GM19438 (cell line): ENCODE data around the gene LRRC51.
A peak's percentile ranks its signal among the peaks of the same experiment; 100 is the strongest.
"Not testable (repeated sequence)": the region's sequence is repeated elsewhere in the genome, so short reads cannot be mapped to it uniquely, and the experiment has no call there.

Experiments used
- ATAC-seq: cut with Tn5 transposase; IDR thresholded peaks from one replicate; pipeline ENCODE4 v1.9.1; 2021; ENCODE audit warnings: low read depth; ENCODE audit not compliant: unreplicated experiment

Gene LRRC51

DNA sequence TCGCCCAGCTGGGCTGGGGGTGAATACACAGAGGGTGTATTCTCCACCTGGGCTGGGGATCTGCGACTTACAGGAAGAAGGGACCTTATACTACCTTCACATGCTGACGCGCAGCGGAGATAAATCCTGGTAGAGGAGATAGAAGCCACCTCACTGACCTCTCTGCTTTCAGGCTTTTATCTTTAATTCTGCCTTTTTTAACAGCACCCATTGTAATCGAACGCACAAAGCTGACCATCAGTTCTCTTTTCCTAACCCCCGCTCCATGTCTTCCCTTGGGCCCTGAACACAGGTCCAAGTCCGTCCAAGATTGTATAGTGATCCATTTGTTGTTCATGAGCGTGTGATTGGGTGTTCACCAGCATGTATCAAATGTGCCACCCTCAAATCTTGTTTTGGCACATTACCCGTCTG, 23.1 kb downstream of the LRRC51 start:
- no peak for ATAC-seq

DNA sequence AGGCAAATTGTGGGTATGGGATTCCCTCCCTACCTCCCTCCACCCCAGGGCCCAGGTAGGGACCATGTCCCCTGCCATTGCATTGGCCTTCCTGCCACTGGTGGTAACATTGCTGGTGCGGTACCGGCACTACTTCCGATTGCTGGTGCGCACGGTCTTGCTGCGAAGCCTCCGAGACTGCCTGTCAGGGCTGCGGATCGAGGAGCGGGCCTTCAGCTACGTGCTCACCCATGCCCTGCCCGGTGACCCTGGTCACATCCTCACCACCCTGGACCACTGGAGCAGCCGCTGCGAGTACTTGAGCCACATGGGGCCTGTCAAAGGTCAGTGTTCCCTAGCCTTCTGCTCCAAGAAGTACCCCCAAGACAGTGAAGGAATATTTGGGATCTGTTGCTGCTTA, 25.2 kb downstream of the LRRC51 start, which contains the start of gene TOMT:
Gene TOMT (plus strand): TSS at position 37 of the 400 bp plus-strand sequence. CDS start 28 bp downstream, at position 65.
- no peak for ATAC-seq

DNA sequence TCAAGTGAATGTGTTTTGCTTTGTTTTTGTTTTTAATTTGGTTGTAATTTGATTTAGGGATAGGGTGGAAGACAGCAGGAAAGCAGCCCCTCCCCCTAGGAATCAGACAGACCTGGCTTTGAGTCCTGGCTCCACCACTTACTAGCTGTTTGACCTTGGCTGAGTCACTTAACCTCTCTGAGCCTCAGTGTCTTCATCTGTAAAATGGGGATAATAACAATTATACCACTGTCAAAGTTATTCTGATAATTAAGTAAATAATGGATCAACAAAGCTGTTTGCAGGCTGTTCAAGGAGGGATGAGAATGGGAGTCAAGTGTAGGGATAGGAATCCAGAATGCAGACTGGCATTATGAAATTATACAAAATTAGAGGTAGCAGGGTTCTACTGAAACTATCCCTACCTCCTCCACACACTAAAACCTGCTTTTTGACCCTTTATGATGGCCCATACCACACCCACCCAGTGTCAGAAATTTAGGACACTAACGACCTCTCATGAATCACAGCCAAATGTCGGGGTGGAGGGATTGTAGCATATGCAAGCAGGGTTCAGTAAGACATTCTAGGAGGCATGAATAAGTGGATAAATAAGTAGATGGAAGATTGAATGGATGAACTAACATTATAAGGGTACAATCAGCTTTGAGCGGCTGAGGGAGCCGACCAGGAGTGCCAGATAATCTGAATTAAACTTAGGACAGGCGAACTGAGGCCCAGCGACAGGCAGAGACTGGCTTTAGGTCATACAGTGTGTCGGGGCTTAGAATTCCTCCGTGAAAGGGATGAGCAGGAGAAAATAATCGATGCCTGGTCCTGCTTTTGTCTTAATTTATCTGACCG, 30.9 kb downstream of the LRRC51 start:
- ATAC-seq = peak; percentile 1

DNA sequence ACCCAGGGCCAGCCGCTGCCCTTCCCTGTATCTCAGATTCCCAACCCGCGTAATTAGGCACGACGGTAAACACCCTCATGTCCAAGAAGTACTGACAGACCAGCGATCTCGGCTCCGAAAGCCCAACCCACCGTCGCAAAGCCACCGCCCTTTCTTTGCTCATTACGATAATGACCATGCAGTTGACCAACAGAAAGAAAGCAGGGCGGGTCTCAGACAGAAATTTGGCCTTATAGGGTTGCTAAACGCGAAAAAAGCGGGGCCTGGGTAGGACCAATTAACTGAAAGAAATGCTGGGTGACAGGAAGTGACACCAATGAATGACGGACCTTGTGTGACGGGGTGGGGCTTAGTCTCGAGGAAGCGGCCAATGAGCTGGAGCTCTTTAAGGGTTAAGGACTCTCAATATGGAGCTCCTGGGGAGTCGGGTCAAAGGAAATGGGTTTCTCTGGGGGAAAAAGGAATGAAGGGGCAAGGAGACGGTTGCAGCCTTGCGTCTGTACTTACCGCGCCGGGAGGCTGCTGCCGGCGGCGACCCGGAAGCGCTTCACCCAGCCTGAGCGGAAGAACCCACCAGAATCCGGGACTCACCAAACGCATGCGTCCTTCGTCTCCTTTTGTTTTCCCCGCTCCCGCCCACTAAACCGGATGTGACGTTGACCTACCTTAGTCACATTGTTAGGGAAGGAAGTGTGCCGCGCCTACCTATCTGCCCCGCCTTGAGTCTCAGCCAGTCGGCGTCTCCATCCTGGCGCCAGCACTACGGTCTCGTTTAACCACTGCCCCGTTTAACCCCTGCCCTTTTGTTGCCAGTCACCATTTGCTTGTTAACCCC, 31.7 kb downstream of the LRRC51 start, which contains the start of gene ANAPC15:
Gene ANAPC15 (minus strand): TSS at position 553 of the 835 bp plus-strand sequence. CDS start 1,419 bp downstream, outside the sequence.
- ATAC-seq = peak; percentile 90

DNA sequence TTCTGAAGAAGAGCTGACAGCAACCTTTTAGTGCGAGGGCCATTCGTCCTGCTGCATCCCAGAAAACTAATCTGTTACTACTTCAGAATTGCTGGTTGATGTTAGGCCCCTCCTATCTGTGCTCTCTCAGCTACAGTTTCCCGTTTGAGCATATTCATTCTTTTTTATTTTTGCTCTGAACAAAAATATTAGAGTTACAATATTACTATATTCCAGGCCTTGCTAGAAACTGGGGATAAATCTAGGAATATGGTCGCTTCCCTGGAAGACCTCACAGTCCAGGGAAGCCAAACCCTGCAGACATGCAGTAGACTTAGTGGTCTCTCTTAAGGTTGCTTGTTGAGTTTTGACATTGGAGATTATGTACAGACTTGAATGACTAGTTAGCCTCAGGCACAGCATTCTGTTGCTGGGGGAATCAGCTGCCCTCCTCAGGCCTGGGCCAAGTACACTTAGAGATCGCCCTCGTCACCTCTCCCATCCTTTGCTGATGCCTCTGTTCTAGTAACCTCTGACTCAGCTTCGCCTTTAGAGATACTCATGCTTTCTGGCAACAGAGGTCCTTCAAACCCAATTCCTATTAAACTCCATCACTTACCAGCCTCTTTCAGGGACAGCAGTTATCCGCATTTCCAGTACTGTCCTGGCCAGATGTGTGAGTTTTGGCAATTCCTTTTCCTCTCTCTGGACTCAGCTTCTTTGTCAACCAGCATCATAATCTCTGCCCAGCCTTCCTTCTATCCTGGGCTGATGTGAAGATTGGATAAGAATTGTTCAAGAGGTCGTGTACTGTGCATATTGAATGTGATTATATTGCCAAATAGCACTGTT, 32.5 kb downstream of the LRRC51 start:
- no peak for ATAC-seq

DNA sequence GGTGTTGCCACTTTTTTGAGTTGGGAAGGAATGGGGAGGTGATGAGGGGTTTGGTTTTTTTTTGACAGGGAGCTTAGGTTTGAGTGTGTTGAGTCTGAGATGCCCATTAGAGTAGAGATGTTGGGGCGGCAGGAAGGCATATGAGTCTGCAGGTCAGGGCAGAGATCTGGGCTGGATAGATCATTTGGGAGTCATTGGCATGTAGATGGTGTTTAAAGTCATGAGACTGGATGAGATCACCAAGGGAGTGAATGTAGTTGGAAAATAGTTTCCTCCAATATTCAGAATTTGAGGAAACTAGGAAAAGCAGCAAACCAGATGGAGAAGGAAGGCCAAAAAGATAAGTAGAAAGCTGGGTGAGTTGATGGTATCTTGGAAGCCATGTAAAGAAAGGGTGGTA, 33.9 kb downstream of the LRRC51 start:
- no peak for ATAC-seq

DNA sequence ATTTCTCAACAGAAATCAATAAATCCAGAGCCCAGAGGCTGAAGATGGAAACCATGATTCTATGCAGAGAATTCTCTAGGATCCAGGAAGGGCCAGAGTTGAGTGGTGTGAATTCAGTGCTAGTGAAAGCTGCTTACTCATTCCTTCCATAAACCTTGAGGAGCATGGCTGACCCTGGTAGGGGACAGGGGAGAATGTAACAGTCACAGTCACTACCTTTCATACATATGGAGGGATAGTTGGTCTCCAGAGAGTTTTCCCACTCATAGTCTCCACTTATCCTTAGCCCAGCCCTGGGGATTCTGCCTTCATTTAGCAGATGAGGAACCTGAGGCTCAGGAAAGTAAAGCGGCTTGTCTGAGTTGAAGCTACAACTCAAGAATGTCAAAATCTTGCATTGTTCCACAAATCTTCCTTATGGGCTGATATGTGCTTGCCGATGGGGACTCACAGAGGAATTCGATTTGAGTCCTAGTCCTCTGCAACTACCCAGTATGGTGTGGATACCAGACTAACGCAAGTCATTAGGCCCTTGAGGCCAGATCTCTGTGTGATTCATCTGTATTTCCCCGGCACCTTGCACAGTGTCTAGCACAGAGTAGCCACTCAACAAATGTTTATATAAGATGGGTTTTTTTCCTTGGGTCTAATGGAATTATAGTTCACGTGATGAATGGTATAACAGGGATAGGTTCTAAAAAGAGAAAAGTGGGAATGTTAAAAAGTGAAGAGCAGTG, 35.5 kb downstream of the LRRC51 start:
- ATAC-seq = no peak

DNA sequence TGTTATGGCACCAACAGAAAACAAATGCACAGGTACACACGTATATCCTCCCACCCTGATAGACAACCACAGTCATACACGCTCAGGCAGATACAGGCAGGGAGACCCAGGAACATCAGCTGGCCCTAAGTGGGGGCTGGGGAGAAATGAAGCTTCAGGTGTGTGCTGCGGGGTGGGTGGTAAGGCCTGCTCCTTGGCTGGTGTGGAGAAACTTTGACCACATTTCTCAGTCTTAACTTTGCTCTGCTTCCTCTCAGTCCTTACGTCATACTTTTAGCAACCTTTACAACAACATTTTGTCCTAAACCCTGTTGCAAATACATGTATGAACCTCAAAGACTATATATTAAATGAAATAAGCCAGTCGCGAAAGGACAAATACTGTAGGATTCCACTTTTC, 38.5 kb downstream of the LRRC51 start:
- no peak for ATAC-seq

DNA sequence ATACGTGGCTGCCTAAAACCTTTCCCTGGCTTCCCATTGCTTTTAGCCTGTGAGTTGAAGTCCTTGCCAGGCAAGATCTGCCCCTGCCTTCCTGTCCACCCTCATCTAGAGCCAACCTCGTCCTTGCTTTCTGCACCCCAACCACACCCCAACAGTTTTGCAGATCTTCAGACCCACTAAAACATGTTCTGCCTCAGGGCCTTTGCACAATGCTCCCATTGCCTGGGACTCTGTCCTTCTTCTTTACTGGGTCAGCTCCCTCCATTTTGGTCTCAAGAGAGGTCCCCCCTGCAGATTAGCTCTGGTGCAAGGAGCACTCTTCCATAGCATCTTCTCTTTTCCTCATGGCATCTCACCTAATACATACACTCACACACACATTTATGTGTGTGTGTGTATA, 40.3 kb downstream of the LRRC51 start:
- no peak for ATAC-seq

DNA sequence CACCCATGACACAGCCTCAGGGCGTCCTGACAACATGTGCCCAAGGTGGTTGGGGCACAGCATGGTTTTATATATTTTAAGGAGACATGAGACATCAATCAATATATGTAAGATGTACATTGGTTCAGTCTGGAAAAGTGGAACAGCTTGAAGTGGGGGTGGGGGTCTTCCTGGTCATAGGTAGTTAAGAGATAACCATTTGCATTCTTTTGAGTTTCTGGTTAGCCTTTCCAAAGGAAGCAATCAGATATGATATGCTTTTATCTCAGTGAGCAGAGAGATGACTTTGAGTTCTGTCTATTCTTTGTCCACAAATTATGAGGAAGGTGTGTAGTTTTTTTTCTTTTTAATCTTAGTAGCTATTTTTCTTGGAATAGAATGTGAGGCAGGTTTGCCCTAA, 42.0 kb downstream of the LRRC51 start:
- no peak for ATAC-seq

DNA sequence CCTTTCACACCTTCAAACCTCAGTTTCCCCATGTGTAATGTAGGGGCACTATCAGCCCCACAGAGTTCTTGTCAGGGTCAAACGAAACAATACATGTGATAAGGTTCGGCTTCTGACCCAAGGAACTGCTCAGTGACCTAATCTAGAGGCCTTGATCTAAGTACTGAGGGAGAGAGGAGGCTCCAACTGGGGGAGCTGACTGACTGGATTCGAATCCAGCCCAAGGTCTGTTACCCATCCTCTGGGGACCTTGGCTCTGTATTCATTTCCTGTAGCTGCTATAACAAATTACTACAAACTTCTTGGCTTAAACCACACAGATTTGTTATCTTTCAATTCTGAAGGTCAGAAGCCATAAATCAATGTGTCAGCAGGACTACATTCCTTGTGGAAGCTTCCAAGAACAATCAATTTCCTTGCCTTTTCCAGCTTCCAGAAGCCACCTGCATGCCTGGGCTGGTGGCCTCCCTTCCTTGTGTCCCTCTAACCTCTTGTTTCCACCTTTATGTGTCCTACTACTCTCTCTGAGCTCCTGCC, 42.5 kb downstream of the LRRC51 start:
- ATAC-seq = no peak

DNA sequence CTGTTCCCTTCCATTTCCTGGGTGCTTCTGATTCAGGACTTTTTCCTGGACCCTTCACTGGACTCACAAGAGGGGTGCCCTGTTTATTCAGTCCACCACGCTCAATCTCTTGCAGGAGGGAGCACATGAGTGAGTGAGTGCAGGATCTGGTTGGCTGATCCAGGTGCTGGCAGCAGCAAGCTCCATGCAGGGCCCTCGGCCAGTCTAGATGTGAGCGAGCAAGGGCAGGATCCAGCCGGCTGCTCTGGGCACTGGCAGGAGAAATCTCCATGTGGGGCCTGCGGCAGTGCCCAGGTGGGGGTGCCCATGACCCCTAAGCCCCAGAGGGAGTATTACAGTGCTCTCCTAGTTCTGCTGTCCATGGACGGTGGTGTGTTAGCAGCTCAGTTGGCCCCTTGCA, 43.4 kb downstream of the LRRC51 start:
- ATAC-seq = no peak

DNA sequence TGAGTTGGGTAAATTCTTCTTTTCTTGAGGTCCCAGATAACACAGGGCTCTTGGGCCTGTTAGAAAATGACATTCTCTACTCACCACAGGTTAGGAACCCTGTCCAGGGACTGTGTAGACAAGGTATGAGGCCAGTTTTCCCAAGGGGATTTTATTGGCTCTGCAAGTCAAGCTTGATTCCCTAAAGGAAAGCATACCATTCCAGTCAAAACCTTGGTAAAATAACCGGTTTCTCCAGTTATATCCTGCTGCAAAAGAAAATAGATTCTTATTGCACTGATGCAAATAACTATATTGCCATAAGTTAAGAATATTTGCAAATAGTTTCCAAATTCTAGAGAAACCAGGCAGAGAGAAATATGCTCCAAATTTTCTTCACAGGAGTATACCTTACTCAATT, 45.3 kb downstream of the LRRC51 start:
- no peak for ATAC-seq

DNA sequence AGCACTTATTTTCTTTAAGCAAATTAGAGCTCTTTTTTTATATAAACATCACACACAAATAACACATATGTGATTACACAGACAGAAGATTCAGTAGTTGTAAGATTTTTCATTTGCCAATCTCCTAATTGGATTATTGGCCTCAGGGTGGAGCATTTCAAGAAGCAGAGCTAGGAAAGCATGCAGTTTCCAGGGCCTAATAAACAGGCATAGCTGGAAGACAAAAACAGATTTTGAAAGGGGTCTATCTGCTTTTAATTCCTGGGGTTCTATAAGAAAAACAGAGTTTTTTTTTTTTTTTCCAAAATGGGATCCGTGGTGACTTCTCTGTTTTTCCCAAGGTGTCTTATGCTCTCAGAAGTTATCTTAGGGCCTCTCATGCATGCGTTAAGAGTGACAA, 47.3 kb downstream of the LRRC51 start:
- ATAC-seq = no peak

DNA sequence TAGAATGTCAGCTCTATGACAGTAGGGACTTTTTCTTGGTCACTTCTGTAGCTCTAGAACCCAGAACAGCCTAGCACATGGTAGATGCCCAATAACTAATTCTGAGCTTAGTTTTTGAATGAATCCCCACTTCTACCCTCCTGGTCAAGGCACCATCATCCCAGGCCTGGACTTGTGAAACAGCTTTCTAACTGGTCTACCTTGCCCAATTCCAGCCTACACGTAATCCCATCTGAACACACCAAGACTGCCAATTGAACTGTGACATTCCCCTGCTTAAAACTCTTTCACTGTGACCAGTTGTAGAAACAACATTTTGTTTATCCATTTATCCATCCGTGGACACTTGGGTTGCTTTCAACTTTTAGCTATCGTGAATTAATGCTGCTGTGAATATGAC, 48.7 kb downstream of the LRRC51 start:
- no peak for ATAC-seq

DNA sequence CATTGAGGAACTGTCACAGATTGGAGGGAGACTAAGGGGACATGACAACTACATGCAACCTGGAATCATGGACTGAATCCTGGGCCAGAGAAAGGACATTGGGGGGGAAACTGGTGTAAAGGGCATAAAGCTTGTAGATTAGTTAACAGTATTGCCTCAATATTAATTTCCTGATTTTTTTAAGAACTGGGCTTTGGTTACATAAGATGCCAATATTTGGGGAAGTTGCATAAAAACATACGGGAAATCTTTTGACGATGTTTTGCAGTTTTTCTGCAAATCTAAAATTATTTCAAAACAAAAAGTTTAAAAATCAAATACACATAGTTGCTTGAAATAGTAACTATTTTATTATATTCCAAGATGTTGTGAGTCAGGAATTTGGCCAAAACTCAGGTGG, 52.0 kb downstream of the LRRC51 start:
- ATAC-seq = no peak

DNA sequence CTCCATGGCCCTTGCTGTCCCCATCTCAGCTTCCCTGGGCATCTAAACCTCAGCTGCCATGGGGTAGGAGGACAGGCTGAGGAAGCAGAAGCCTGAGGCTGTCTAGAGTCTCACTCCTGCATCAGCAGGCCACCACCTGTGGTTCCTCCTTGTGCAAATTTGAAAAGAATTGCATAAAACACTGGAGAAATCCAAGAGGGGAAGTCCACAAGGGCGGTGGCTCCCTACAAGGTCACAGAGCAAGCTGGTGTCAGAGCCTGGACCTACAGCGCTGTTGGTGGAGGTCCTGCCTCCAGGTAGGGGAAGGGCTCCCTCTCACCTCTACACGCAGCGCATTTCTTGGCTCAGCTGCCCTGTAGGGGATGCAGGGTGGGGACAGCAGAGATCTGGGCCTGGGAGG, 54.8 kb downstream of the LRRC51 start, which contains the start of gene FOLR3:
Gene FOLR3 (plus strand): TSS at position 253 of the 400 bp plus-strand sequence. CDS start 228 bp downstream, outside the sequence.
- ATAC-seq = not testable (repeated sequence)

DNA sequence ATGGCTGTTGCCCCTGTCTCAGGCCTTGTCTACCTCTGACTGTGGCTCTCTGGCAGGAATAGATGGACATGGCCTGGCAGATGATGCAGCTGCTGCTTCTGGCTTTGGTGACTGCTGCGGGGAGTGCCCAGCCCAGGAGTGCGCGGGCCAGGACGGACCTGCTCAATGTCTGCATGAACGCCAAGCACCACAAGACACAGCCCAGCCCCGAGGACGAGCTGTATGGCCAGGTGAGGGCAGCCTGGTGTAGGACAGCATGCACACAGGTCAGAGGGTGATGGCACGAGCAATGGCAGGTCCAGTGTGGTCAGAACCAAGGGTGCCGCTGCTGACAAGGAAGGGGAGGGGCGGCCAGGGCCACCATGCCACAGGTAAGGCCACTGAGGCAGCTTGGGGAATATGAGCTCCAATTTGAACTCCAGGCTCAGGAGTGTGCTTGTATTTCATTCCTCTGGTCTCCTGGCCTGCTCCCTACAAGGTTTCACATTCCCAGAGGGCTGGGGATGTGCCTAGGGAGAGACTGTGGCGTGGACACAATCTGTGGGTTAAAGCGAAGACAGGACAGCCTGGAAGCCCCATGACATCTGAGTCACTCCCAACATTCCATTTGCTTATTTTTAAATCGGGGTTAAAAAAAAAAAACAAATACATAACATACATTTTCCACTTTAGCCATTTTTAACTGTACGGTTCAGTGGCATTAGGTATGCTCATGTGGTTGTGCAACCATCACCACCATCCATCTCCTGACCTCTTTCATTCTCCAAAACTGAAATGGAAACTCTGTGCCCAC, 55.4 kb downstream of the LRRC51 start:
- ATAC-seq = no peak
